Measurements from ENCODE around the gene THSD4.

GRCh38 chr15:71517751-71518150 lies 402.5 kb downstream of the THSD4 start:
- TF ChIP-seq CTCF (IDR thresholded peaks at IDR 0.05; ENCODE audit: control extremely low read depth in 1 of 3, insufficient read depth in 1 of 3, low read depth in 1 of 3, low read length in 3 of 3): no peak
- TF ChIP-seq MAFK (IDR thresholded peaks at IDR 0.05; ENCODE audit: low read depth, low read length): no peak
- no peak for TF ChIP-seq POLR2A (IDR thresholded peaks at IDR 0.05; ENCODE audit: control extremely low read depth in 1 of 2, low read depth in 2 of 2, low read length in 2 of 2)
- no peak for TF ChIP-seq TAF1 (IDR thresholded peaks at IDR 0.05; ENCODE audit: low read depth, low read length)

All from H1 (cell line).